BLaER1 treated with 17β-estradiol and CSF1 and Interleukin-3, amounts not matched to agents 10 nM and 100 nM (cell line): Measurements from ENCODE around the gene SEPTIN1.

Experiments used
- H3K27ac ChIP-seq, 11 experiments: shearing (Covaris generic); formaldehyde crosslinking; 2 replicates each; pipeline ENCODE4 v1.8.1; 2022
- H3K27me3 ChIP-seq, 11 experiments: shearing (Covaris generic); formaldehyde crosslinking; 2 replicates each; pipeline ENCODE4 v1.8.1; 2022
- H3K36me3 ChIP-seq, 11 experiments: shearing (Covaris generic); formaldehyde crosslinking; 2 replicates each; pipeline ENCODE4 v1.8.1; 2022
- H3K4me1 ChIP-seq, 10 experiments: shearing (Covaris generic); formaldehyde crosslinking; 2 replicates each; pipeline ENCODE4 v1.8.1; 2022
- H3K4me2 ChIP-seq, 11 experiments: shearing (Covaris generic); formaldehyde crosslinking; 2 replicates each; pipeline ENCODE4 v1.8.1; 2022
- H3K4me3 ChIP-seq, 10 experiments: shearing (Covaris generic); formaldehyde crosslinking; 2 replicates each; pipeline ENCODE4 v1.8.1; 2022
- H3K9ac ChIP-seq, 11 experiments: shearing (Covaris generic); formaldehyde crosslinking; 2 replicates each; pipeline ENCODE4 v1.8.1; 2022
- H3K9me3 ChIP-seq, 11 experiments: shearing (Covaris generic); formaldehyde crosslinking; replicated peaks in 1 of 11; 2 replicates each; pipeline ENCODE4 v1.8.1; 2022
- H4K20me1 ChIP-seq, 11 experiments: shearing (Covaris generic); formaldehyde crosslinking; 2 replicates each; pipeline ENCODE4 v1.8.1; 2022
- Cebpa-rat ChIP-seq, 11 experiments: shearing (Covaris generic); IDR thresholded peaks; 2 replicates each; pipeline ENCODE4 v1.8.1; 2022

The SEPTIN1 gene

DNA sequence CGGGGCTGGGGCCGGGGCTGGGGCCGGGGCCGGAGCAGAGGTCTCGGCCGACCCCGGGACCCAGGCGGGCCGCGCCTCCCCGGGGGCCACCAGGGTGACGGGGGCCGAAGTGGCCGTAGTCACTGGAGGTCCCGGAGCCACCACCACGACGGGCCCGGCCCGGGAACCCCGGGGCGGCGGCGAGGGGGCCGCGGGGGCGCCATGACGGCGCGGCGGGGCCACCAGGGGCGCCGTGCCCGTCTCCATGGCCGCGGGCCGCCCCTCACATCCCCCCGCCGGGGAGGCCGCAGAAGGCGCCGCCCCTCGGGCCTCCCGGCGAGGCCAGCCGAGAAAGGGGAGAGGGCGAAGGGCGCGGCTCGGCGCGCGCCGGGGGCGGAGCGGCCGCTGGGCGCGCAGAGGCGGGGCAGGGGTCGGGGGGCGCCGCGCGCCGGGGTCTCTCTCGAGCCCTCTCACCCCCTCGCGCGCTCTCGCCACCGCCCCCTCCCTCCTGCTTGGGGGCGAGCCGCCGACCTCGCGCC, 12.4 kb downstream of the SEPTIN1 start:
- Histone ChIP-seq H3K36me3 (peaks cover 17 to 31% (median 24%) of the 10 kb centered on the region in 11 experiments), H3K9me3 (no peaks in the 10 kb centered on the region), H3K27ac (peak overlapping the region; percentile 77 to 89 (median 86)), H4K20me1 (peaks cover 33 to 48% (median 46%) of the 10 kb centered on the region in 11 experiments), H3K27me3 (no peaks in the 10 kb centered on the region), H3K4me3 (peak overlapping the region; percentile 82 to 99 (median 94)), H3K4me2 (peak overlapping the region; percentile 97 to 100 (median 99)), H3K4me1 (peaks cover 33 to 71% (median 53%) of the 10 kb centered on the region in 10 experiments), H3K9ac (peak overlapping the region; percentile 81 to 97 (median 91))
- no peak for TF ChIP-seq Cebpa-rat (IDR thresholded peaks at IDR 0.05)

DNA sequence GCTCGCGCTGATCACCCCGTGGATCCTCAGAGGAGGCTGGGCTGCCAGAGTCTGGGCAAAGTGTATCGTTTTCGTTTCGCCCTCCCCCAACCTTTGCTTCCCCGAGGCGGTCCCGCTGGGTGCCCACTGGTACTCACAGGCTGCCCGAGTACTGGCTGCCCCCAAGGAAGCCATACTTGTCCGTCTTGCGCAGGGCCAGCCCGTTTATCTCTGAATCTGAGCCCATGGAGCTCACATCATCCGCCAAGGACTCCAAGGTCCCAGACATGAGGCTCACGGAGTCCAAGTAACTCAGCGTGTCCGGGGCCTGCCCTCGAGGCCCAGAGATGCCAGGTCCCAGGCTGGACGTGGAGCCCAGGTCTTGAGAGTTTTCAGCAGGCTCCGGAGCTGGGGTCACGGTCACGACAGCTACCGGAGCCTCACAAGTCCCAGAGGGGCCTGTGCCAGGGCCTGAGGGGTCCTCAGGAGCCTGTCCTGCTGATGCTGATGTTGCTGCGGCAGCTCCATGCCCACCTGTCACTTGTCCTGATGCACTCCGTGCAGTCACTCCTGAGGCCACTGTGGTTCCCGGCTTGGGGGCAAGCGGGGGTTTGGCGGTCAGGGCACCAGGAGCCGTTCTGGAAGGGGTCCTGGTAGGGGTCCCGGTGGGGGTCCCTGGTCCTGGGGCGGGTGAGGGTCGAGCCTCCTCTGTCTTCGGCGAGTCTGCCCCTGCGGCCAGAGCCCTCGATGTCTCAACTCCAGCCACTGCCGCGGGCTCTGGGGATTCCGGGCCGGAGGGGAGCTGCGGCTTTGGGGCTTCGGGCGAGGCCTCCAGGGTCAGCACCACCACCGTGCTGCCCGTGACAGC, 13.0 kb downstream of the SEPTIN1 start:
- H3K4me3 ChIP-seq = peak overlapping the region; percentile 82 to 99 (median 94)
- peaks cover 38 to 55% (median 52%) of the 10 kb centered on the region in 11 experiments for H4K20me1 ChIP-seq
- no peaks in the 10 kb centered on the region for H3K9me3 ChIP-seq
- H3K36me3 ChIP-seq = peaks cover 22 to 38% (median 30%) of the 10 kb centered on the region in 11 experiments
- peak overlapping the region; percentile 97 to 100 (median 99) for H3K4me2 ChIP-seq
- H3K27ac ChIP-seq = peak overlapping the region; percentile 77 to 89 (median 86)
- H3K27me3 ChIP-seq = no peaks in the 10 kb centered on the region
- TF ChIP-seq Cebpa-rat (IDR thresholded peaks at IDR 0.05) = no peak
- peak overlapping the region; percentile 81 to 97 (median 91) for H3K9ac ChIP-seq
- H3K4me1 ChIP-seq = peaks cover 33 to 68% (median 52%) of the 10 kb centered on the region in 10 experiments

DNA sequence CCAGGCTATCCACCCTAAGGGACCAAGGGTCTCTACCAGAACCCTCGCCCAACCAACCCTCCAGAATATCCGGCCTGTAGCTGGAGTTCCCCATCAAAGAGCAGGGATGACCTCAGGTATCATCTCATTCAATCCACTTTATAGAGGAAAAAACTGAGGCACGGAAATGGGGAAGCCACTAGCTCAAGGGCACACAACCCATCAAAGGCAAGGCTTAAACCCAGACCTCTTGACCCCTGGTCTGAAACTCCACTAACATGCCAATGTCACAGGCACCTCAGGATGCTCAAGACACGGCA, 13.6 kb downstream of the SEPTIN1 start:
- Histone ChIP-seq H3K4me3 (peak overlapping the region; percentile 82 to 99 (median 94)), H3K9ac (peak overlapping the region; percentile 81 to 97 (median 91)), H3K4me1 (peaks cover 33 to 66% (median 49%) of the 10 kb centered on the region in 10 experiments), H4K20me1 (peaks cover 38 to 60% (median 58%) of the 10 kb centered on the region in 11 experiments), H3K4me2 (peak overlapping the region; percentile 97 to 100 (median 99)), H3K9me3 (no peaks in the 10 kb centered on the region), H3K36me3 (peaks cover 28 to 43% (median 36%) of the 10 kb centered on the region in 11 experiments), H3K27ac (peak overlapping the region; percentile 77 to 89 (median 86); a peak in 21 of 22 replicates), H3K27me3 (no peaks in the 10 kb centered on the region)
- no peak for TF ChIP-seq Cebpa-rat (IDR thresholded peaks at IDR 0.05)

DNA sequence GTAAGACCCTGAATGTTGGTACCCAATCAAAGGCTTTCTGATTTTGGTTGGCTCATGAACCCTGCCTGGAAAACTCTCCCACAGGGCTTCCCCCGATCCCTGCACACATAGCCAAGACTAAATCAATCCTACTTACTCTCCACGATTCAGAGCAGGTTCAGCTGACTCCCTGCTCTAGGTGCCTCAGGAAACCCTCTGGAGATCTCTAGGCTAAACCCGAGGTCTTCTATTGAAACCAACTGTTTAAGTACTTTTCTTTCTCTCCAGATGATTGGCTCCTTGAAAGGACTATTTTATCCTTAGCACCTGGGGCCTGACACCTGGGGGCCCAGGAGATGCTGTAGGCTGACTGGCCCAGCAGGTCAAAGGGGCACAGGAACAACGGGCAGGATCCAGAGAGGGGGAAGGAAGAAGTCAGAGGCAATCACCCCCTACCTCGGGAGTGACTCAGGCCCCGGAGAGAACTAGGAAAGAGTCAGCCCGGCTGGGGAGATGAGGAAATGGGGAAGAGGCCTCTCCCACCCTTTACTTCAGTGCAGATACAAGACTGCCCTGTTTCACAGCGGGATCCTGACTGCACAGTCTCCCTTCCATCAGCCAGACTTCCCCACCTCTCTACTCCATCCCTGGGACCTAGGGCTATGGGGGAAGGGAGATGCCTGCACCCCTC, 14.1 kb downstream of the SEPTIN1 start:
- no peaks in the 10 kb centered on the region for H3K9me3 ChIP-seq
- peaks cover 33 to 66% (median 49%) of the 10 kb centered on the region in 10 experiments for H3K4me1 ChIP-seq
- no peaks in the 10 kb centered on the region for H3K27me3 ChIP-seq
- peak overlapping the region; percentile 82 to 99 (median 94) for H3K4me3 ChIP-seq
- H3K36me3 ChIP-seq = peaks cover 32 to 48% (median 41%) of the 10 kb centered on the region in 11 experiments
- peak overlapping the region; percentile 77 to 89 (median 86); a peak in 21 of 22 replicates for H3K27ac ChIP-seq
- peak overlapping the region; percentile 81 to 97 (median 91) for H3K9ac ChIP-seq
- peak overlapping the region; percentile 97 to 100 (median 99) for H3K4me2 ChIP-seq
- H4K20me1 ChIP-seq = peaks cover 38 to 64% (median 63%) of the 10 kb centered on the region in 11 experiments
- TF ChIP-seq Cebpa-rat (IDR thresholded peaks at IDR 0.05) = no peak

DNA sequence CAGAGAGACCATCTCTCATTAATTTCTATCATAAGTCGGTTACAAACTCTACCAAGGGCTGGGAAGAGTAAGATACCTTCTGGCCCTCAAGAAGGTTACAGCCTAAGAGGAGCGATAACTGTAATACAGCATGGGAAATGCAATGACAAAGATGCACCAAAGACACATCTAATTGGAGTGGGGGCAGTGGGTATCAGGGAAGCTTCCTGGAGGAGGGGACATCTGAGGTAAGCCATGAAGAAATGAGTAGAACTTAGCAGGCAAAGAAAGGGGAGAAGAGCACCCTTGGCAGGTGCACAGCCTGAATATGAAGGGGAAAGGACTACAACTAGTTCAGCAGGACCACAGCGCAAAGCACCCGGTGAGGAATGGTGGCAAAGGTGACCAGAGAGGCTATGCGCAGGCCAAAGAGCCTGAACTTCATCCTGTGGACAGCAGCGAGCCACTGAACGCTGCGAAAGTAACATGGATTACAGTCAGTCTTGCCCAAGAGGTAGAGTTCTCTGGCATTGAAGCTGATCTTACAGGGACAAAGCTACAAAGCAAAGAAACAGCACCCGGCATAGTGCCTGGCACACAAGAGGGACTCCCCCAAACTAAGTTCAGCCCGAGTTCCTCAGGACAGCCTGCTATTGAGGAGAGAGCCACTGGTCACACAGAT, 14.9 kb downstream of the SEPTIN1 start:
- H3K27me3 ChIP-seq = no peaks in the 10 kb centered on the region
- peak overlapping the region; percentile 97 to 100 (median 99) for H3K4me2 ChIP-seq
- H3K9ac ChIP-seq = peak overlapping the region; percentile 81 to 97 (median 91); a peak in 21 of 22 replicates
- peaks cover 40 to 56% (median 49%) of the 10 kb centered on the region in 11 experiments for H3K36me3 ChIP-seq
- peaks cover 33 to 61% (median 47%) of the 10 kb centered on the region in 10 experiments for H3K4me1 ChIP-seq
- H3K9me3 ChIP-seq = no peaks in the 10 kb centered on the region
- TF ChIP-seq Cebpa-rat (IDR thresholded peaks at IDR 0.05) = no peak
- peak overlapping the region; percentile 82 to 99 (median 94) for H3K4me3 ChIP-seq
- H3K27ac ChIP-seq = peak overlapping the region; percentile 13 to 89 (median 84); a peak in 19 of 22 replicates
- H4K20me1 ChIP-seq = peaks cover 38 to 72% (median 69%) of the 10 kb centered on the region in 11 experiments

DNA sequence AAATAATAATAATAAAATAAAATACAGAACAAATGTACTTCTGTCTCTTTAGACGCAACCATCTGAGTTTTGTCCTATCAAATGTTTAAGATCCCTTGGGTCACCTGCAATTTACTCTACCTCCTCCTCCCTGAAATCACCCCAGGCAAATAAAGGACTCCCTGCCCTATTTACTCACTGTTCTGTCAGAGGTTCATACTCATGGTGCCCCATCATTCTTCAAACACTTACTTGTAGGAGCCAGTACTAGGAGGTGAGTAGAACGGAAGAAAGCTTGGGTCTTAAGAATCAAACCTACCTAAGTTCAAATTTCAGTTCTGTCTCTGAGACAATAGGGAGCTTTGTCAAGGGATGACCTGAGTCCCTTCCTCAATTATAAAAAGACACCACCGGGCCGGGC, 15.8 kb downstream of the SEPTIN1 start:
- H3K4me2 ChIP-seq = peak overlapping the region; percentile 97 to 100 (median 99)
- no peaks in the 10 kb centered on the region for H3K27me3 ChIP-seq
- no peak overlapping the region; a peak in 1 of 22 replicates for H3K27ac ChIP-seq
- H3K36me3 ChIP-seq = peaks cover 47 to 66% (median 58%) of the 10 kb centered on the region in 11 experiments
- no peaks in the 10 kb centered on the region for H3K9me3 ChIP-seq
- peaks cover 26 to 52% (median 37%) of the 10 kb centered on the region in 10 experiments for H3K4me1 ChIP-seq
- H3K4me3 ChIP-seq = peak overlapping the region in 6 of 10 experiments; percentile 20 to 99 (median 96); a peak in 8 of 20 replicates
- no peak for TF ChIP-seq Cebpa-rat (IDR thresholded peaks at IDR 0.05)
- peaks cover 38 to 80% (median 71%) of the 10 kb centered on the region in 11 experiments for H4K20me1 ChIP-seq
- peak overlapping the region; percentile 9 to 97 (median 90); a peak in 15 of 22 replicates for H3K9ac ChIP-seq

DNA sequence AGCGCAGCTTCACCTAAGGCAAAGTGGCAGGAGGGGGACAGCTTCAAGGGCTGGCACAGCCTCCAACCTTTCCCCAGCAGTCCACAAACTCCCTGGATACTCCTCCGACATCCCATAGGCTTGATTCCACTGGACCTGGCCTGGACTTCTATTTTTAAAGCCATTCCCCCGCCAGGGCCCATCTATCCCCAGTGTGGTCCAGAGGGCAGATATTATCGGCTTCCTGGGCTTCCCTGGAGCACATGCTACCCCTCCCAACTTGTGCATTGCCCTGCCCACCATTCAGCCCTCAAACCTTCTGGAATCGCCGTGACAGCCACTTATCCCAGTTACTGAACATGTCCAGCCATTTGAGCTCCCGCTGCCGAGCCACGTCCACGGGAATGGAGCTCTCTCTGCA, 17.2 kb downstream of the SEPTIN1 start:
- peaks cover 60 to 79% (median 71%) of the 10 kb centered on the region in 11 experiments for H3K36me3 ChIP-seq
- H3K4me2 ChIP-seq = peak overlapping the region in 2 of 11 experiments; percentile 4 to 98; a peak in 2 of 22 replicates
- H3K4me1 ChIP-seq = peaks cover 22 to 47% (median 32%) of the 10 kb centered on the region in 10 experiments
- H3K4me3 ChIP-seq = no peak overlapping the region
- H3K27me3 ChIP-seq = no peaks in the 10 kb centered on the region
- H4K20me1 ChIP-seq = peaks cover 38 to 92% (median 78%) of the 10 kb centered on the region in 11 experiments
- no peaks in the 10 kb centered on the region for H3K9me3 ChIP-seq
- TF ChIP-seq Cebpa-rat (IDR thresholded peaks at IDR 0.05) = no peak
- H3K27ac ChIP-seq = no peak overlapping the region
- H3K9ac ChIP-seq = peak overlapping the region in 6 of 11 experiments; percentile 5 to 91 (median 42); a peak in 7 of 22 replicates

DNA sequence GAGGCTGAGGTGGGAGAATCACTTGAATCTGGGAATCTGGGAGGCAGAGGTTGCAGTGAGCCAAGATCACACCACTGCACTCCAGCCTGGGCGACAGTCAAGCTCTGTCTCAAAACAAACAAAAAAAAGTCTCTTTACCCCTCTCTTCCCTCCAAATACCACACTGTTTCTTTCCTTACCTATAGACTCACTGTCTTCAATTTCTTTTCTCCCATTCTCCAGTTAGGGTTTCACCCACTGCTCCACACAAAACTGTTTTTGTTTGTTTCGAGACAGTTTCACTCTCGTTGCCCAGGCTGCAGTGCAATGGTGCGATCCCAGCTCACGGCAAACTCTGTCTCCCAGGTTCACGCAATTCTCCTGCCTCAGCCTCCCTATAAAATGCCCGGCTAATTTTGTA, 21.2 kb downstream of the SEPTIN1 start:
- Histone ChIP-seq H4K20me1 (peaks cover 8 to 95% (median 56%) of the 10 kb centered on the region in 11 experiments; a peak in 21 of 22 replicates), H3K9ac (0 out of 22 replicates have a peak overlapping the region, but pooled peaks of 1 of the 11 experiments have one; percentile 18), H3K36me3 (peaks cover 93 to 100% (median 98%) of the 10 kb centered on the region in 11 experiments)

More for the DNA sequence above, 21.2 kb downstream of the SEPTIN1 start:
- no peak for TF ChIP-seq Cebpa-rat (IDR thresholded peaks at IDR 0.05)
- no peaks in the 10 kb centered on the region for H3K9me3 ChIP-seq
- H3K27me3 ChIP-seq = no peaks in the 10 kb centered on the region
- H3K4me3 ChIP-seq = no peak overlapping the region
- H3K4me2 ChIP-seq = no peak overlapping the region
- no peak overlapping the region for H3K27ac ChIP-seq
- H3K4me1 ChIP-seq = peaks cover 16 to 38% (median 29%) of the 10 kb centered on the region in 10 experiments
